ENCODE results near the gene TRIP12. TPM values are rescaled to one million over a fixed set of nuclear protein-coding genes. Genes with fewer than 3 reads are reported as not detected.
"Not testable (repeated sequence)": the region's sequence is repeated elsewhere in the genome, so short reads cannot be mapped to it uniquely, and the experiment has no call there.

Gene TRIP12
- total RNA-seq, 1 donor from 2014 or later, result 240 TPM

- peaks cover 3% of the 10 kb centered on the region for H3K9me3 Mint-ChIP-seq
- peaks cover 9% of the 10 kb centered on the region for H3K4me1 Mint-ChIP-seq
- no peaks in the 10 kb centered on the region for H3K36me3 Mint-ChIP-seq (ENCODE audit: low read depth)
- no peak overlapping the region for H3K27ac Mint-ChIP-seq
- no peak for DNase-seq
- no peaks in the 10 kb centered on the region for H3K27me3 Mint-ChIP-seq
- intact Hi-C loops (cut with micrococcal nuclease), result no loop called here
- no peak overlapping the region for H3K4me3 Mint-ChIP-seq
These were observed 9.4 kb upstream of the TRIP12 start for GRCh38 chr2:229931241-229931640.

GRCh38 chr2:229930656-229931055 lies 8.8 kb upstream of the TRIP12 start:
- intact Hi-C loops (cut with micrococcal nuclease), result no loop called here
- Mint-ChIP-seq H3K9me3 (no peaks in the 10 kb centered on the region), H3K4me1 (peaks cover 9% of the 10 kb centered on the region), H3K27me3 (no peaks in the 10 kb centered on the region), H3K36me3 (ENCODE audit: low read depth) (no peaks in the 10 kb centered on the region), H3K4me3 (no peak overlapping the region), H3K27ac (no peak overlapping the region)
- DNase-seq, result no peak

- peaks cover 14% of the 10 kb centered on the region for H3K4me1 Mint-ChIP-seq
- no peak for DNase-seq
- intact Hi-C loops (cut with micrococcal nuclease), result loop anchor here (10.0 kb wide), 1 partner anchor 487 kb away; the partner anchor contains the start of gene SP100
- no peaks in the 10 kb centered on the region for H3K36me3 Mint-ChIP-seq (ENCODE audit: low read depth)
- no peak overlapping the region for H3K27ac Mint-ChIP-seq
- no peaks in the 10 kb centered on the region for H3K9me3 Mint-ChIP-seq
- H3K27me3 Mint-ChIP-seq, result no peaks in the 10 kb centered on the region
- H3K4me3 Mint-ChIP-seq, result no peak overlapping the region
These were observed 6.1 kb upstream of the TRIP12 start for GRCh38 chr2:229927817-229928321.

GRCh38 chr2:229925201-229925600 lies 3.4 kb upstream of the TRIP12 start:
- Mint-ChIP-seq H3K4me1 (peaks cover 26% of the 10 kb centered on the region), H3K27ac (no peak overlapping the region), H3K36me3 (ENCODE audit: low read depth) (peaks cover 10% of the 10 kb centered on the region), H3K9me3 (no peaks in the 10 kb centered on the region), H3K27me3 (no peaks in the 10 kb centered on the region), H3K4me3 (no peak overlapping the region)
- DNase-seq, result no peak
- intact Hi-C loops (cut with micrococcal nuclease), result loop anchor here (10.0 kb wide), 1 partner anchor 490 kb away; the partner anchor contains the start of gene SP100

GRCh38 chr2:229924541-229924940 lies 2.7 kb upstream of the TRIP12 start:
- H3K27ac Mint-ChIP-seq, H3K27me3 Mint-ChIP-seq, H3K9me3 Mint-ChIP-seq, DNase-seq, H3K4me3 Mint-ChIP-seq: not testable (repeated sequence)
- Mint-ChIP-seq H3K4me1 (peaks cover 32% of the 10 kb centered on the region), H3K36me3 (ENCODE audit: low read depth) (peaks cover 17% of the 10 kb centered on the region)
- intact Hi-C loops (cut with micrococcal nuclease), result loop anchor here (5.0 to 10.0 kb wide), 2 partner anchors 142 to 490 kb away; partner anchors contain the start of gene SP100

- H3K27me3 Mint-ChIP-seq, result no peaks in the 10 kb centered on the region
- peaks cover 34% of the 10 kb centered on the region for H3K4me1 Mint-ChIP-seq
- intact Hi-C loops (cut with micrococcal nuclease), result loop anchor here (1.0 to 10.0 kb wide), 4 partner anchors 12 to 492 kb away; partner anchors contain the start of gene SP100
- H3K27ac Mint-ChIP-seq, result peak within 1 kb of the TSS; percentile 99
- no peaks in the 10 kb centered on the region for H3K9me3 Mint-ChIP-seq
- H3K4me3 Mint-ChIP-seq, result peak within 1 kb of the TSS; percentile 100
- peaks cover 29% of the 10 kb centered on the region for H3K36me3 Mint-ChIP-seq (ENCODE audit: low read depth)
- peak; percentile 97 for DNase-seq
These were observed 909 bp upstream of the TRIP12 start, which contains the start of gene FBXO36 for GRCh38 chr2:229922449-229923386. Gene FBXO36, plus strand, starts transcription at chr2:229922503. Its CDS starts 11 bp downstream, at chr2:229922514.

GRCh38 chr2:229921101-229921891 lies 513 bp downstream of the TRIP12 start:
- intact Hi-C loops (cut with micrococcal nuclease), result loop anchor here (5.0 to 10.0 kb wide), 2 partner anchors 139 to 494 kb away; partner anchors contain the start of gene SP100
- DNase-seq, result peak; percentile 89
- no peaks in the 10 kb centered on the region for H3K9me3 Mint-ChIP-seq
- H3K27me3 Mint-ChIP-seq, result no peaks in the 10 kb centered on the region
- H3K4me3 Mint-ChIP-seq, result peak overlapping the region; percentile 100
- H3K36me3 Mint-ChIP-seq (ENCODE audit: low read depth), result peaks cover 37% of the 10 kb centered on the region
- peak overlapping the region; percentile 99 for H3K27ac Mint-ChIP-seq
- H3K4me1 Mint-ChIP-seq, result peaks cover 34% of the 10 kb centered on the region

- no peaks in the 10 kb centered on the region for H3K27me3 Mint-ChIP-seq
- peak overlapping the region; percentile 99 for H3K27ac Mint-ChIP-seq
- peaks cover 40% of the 10 kb centered on the region for H3K36me3 Mint-ChIP-seq (ENCODE audit: low read depth)
- DNase-seq, result peak; percentile 77
- peaks cover 31% of the 10 kb centered on the region for H3K4me1 Mint-ChIP-seq
- H3K9me3 Mint-ChIP-seq, result no peaks in the 10 kb centered on the region
- H3K4me3 Mint-ChIP-seq, result peak overlapping the region; percentile 100
- intact Hi-C loops (cut with micrococcal nuclease), result loop anchor here (5.0 to 10.0 kb wide), 2 partner anchors 138 to 495 kb away; partner anchors contain the start of gene SP100
These were observed 1.7 kb downstream of the TRIP12 start for GRCh38 chr2:229920011-229920641.

- peaks cover 49% of the 10 kb centered on the region for H3K36me3 Mint-ChIP-seq (ENCODE audit: low read depth)
- H3K4me1 Mint-ChIP-seq, result peaks cover 34% of the 10 kb centered on the region
- no peak overlapping the region for H3K27ac Mint-ChIP-seq
- no peak for DNase-seq
- no peaks in the 10 kb centered on the region for H3K27me3 Mint-ChIP-seq
- intact Hi-C loops (cut with micrococcal nuclease), result no loop called here
- H3K4me3 Mint-ChIP-seq, result no peak overlapping the region
- H3K9me3 Mint-ChIP-seq, result no peaks in the 10 kb centered on the region
These were observed 4.0 kb downstream of the TRIP12 start for GRCh38 chr2:229917793-229918192.

- Mint-ChIP-seq H3K4me3 (no peak overlapping the region), H3K9me3 (no peaks in the 10 kb centered on the region), H3K36me3 (ENCODE audit: low read depth) (peaks cover 34% of the 10 kb centered on the region), H3K4me1 (peaks cover 35% of the 10 kb centered on the region), H3K27ac (no peak overlapping the region), H3K27me3 (no peaks in the 10 kb centered on the region)
- intact Hi-C loops (cut with micrococcal nuclease), result no loop called here
- DNase-seq, result no peak
These were observed 7.6 kb downstream of the TRIP12 start for GRCh38 chr2:229914171-229914570.

GRCh38 chr2:229910832-229911412 lies 10.9 kb downstream of the TRIP12 start:
- Mint-ChIP-seq H3K27ac (peak overlapping the region; percentile 32), H3K9me3 (no peaks in the 10 kb centered on the region), H3K4me3 (no peak overlapping the region), H3K4me1 (peaks cover 30% of the 10 kb centered on the region), H3K27me3 (no peaks in the 10 kb centered on the region), H3K36me3 (ENCODE audit: low read depth) (peaks cover 25% of the 10 kb centered on the region)
- DNase-seq, result no peak
- intact Hi-C loops (cut with micrococcal nuclease), result loop anchor here (1.0 to 2.0 kb wide), 2 partner anchors 11 to 110 kb away; partner anchors contain the start of genes FBXO36 and TRIP12

- H3K4me3 Mint-ChIP-seq, result no peak overlapping the region
- no peak for DNase-seq
- peaks cover 26% of the 10 kb centered on the region for H3K36me3 Mint-ChIP-seq (ENCODE audit: low read depth)
These were observed 11.5 kb downstream of the TRIP12 start for GRCh38 chr2:229910147-229910831.

More at GRCh38 chr2:229910147-229910831, 11.5 kb downstream of the TRIP12 start:
- H3K27me3 Mint-ChIP-seq, result no peaks in the 10 kb centered on the region
- no peaks in the 10 kb centered on the region for H3K9me3 Mint-ChIP-seq
- peaks cover 33% of the 10 kb centered on the region for H3K4me1 Mint-ChIP-seq
- intact Hi-C loops (cut with micrococcal nuclease), result loop anchor here (1.0 to 2.0 kb wide), 2 partner anchors 12 to 109 kb away; partner anchors contain the start of genes FBXO36 and TRIP12
- peak overlapping the region; percentile 5 for H3K27ac Mint-ChIP-seq
